Ectodermal cell (in vitro differentiated cells): ENCODE results near the gene ROR1.

Experiments used
- H3K27ac ChIP-seq: 2 replicates; pipeline ENCODE4 v1.7.0; 2013; ENCODE audit warnings: mild to moderate bottlenecking, low read depth, low read length; ENCODE audit not compliant: insufficient read depth, poor library complexity, severe bottlenecking
- H3K27me3 ChIP-seq: 2 replicates; pipeline ENCODE4 v1.7.0; 2013; ENCODE audit warnings: mild to moderate bottlenecking, low read length; ENCODE audit not compliant: insufficient read depth, control insufficient read depth, poor library complexity, severe bottlenecking
- H3K36me3 ChIP-seq: one replicate; pipeline ENCODE4 v1.7.0; 2013; ENCODE audit warnings: low read length; ENCODE audit not compliant: control insufficient read depth, insufficient read depth
- H3K4me1 ChIP-seq: one replicate; pipeline ENCODE4 v1.7.0; 2013; ENCODE audit warnings: low read length; ENCODE audit not compliant: control insufficient read depth, insufficient read depth
- H3K4me3 ChIP-seq: 2 replicates; pipeline ENCODE4 v1.7.0; 2013; ENCODE audit warnings: low read depth, low read length, control low read depth; ENCODE audit not compliant: insufficient read depth
- H3K9me3 ChIP-seq: 2 replicates; pipeline ENCODE4 v1.7.0; 2013; ENCODE audit warnings: mild to moderate bottlenecking, low read length, moderate library complexity; ENCODE audit not compliant: control insufficient read depth
- WGBS, 2 experiments: methylation state at CpG; one replicate each; pipeline ENCODE4 v1.1.7; 2013; ENCODE audit warnings: missing lambda C conversion rate in 2 of 2; 5-methylcytosine and 5-hydroxymethylcytosine counted together

ROR1 gene

GRCh38 chr1:63888984-63889383 lies 115.2 kb downstream of the ROR1 start:
- Histone ChIP-seq H3K36me3 (no peaks in the 10 kb centered on the region), H3K27ac (no peak overlapping the region)
- WGBS, 2 experiments: 95 to 97% methylated on average over 1 of the region's 1 CpG

GRCh38 chr1:63890468-63890867 lies 116.7 kb downstream of the ROR1 start:
- Histone ChIP-seq H3K36me3 (no peaks in the 10 kb centered on the region), H3K27ac (no peak overlapping the region), H3K4me3 (no peak overlapping the region), H3K9me3 (no peaks in the 10 kb centered on the region), H3K4me1 (peaks cover 11% of the 10 kb centered on the region), H3K27me3 (no peaks in the 10 kb centered on the region)

More at GRCh38 chr1:63888984-63889383, 115.2 kb downstream of the ROR1 start:
- peaks cover 16% of the 10 kb centered on the region for H3K4me1 ChIP-seq
- H3K27me3 ChIP-seq: no peaks in the 10 kb centered on the region
- H3K4me3 ChIP-seq: no peak overlapping the region
- no peaks in the 10 kb centered on the region for H3K9me3 ChIP-seq

DNA sequence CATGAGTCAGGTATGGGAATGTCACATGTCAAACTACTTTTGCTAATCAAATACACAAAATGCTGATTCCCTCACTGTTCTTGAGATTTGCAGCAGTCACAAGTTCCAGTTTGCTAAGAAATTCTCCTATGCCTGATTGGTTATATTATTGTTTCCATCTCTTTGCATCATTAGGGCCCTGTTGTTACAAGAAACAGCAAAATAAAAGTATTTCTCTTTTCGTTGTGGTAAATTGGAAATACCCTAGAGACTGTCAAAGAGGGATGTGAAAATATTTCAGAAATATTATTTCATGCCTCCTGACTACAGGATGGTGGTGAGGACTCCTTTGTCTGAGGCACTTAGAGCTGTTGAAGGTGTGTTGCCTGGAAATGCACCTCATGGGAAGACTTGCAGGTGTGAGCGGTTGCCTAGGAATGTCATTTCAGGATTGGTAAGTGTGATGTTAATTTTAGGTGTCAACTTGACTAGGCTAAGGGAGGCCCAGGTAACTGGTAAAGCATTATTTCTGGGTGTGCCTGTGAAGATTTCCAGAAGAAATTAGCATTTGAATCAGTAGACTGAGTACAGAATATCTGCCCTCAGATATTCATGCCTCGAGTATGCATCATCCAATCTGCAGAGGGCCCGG lies 117.4 kb downstream of the ROR1 start:
- Histone ChIP-seq H3K4me3 (no peak overlapping the region), H3K9me3 (no peaks in the 10 kb centered on the region), H3K27me3 (no peaks in the 10 kb centered on the region), H3K36me3 (no peaks in the 10 kb centered on the region), H3K27ac (no peak overlapping the region), H3K4me1 (peaks cover 11% of the 10 kb centered on the region)
- 93 to 94% methylated on average over 4 of the region's 4 CpGs for WGBS, 2 experiments

GRCh38 chr1:63892632-63893395 lies 119.0 kb downstream of the ROR1 start:
- H3K36me3 ChIP-seq: no peaks in the 10 kb centered on the region
- no peaks in the 10 kb centered on the region for H3K27me3 ChIP-seq
- peaks cover 11% of the 10 kb centered on the region for H3K4me1 ChIP-seq
- no peak overlapping the region for H3K4me3 ChIP-seq
- H3K27ac ChIP-seq: peak overlapping the region; percentile 5
- WGBS, 2 experiments: 92 to 93% methylated on average over 8 of the region's 8 CpGs
- no peaks in the 10 kb centered on the region for H3K9me3 ChIP-seq

DNA sequence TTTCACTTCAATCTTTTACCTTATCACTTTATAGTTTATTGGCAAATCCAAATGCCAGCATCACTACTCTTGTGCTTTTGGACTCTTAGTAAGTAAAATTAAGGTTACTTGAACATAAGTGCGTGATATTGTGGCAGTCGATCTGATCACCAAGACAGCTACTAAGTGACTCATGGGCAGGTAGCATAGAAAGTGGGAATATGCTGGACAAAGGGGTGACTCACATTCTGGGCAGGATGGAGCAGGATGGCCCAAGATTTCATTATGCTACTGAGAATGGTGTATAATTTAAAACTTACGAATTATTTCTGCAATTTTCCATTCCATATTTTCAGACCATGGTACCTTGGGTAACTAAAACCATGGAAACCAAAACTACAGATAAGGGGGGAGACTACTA lies 120.2 kb downstream of the ROR1 start:
- H3K27me3 ChIP-seq: no peaks in the 10 kb centered on the region
- peaks cover 11% of the 10 kb centered on the region for H3K4me1 ChIP-seq
- H3K36me3 ChIP-seq: no peaks in the 10 kb centered on the region
- WGBS, 2 experiments: 88 to 98% methylated on average over 2 to 3 of the region's 3 CpGs
- H3K27ac ChIP-seq: no peak overlapping the region
- H3K9me3 ChIP-seq: no peaks in the 10 kb centered on the region
- H3K4me3 ChIP-seq: no peak overlapping the region

GRCh38 chr1:63894627-63895265 lies 120.9 kb downstream of the ROR1 start:
- Histone ChIP-seq H3K4me3 (no peak overlapping the region), H3K27ac (no peak overlapping the region), H3K27me3 (no peaks in the 10 kb centered on the region), H3K36me3 (no peaks in the 10 kb centered on the region), H3K4me1 (peaks cover 11% of the 10 kb centered on the region), H3K9me3 (no peaks in the 10 kb centered on the region)
- WGBS, 2 experiments: 88 to 93% methylated on average over 2 to 3 of the region's 3 CpGs

- H3K4me1 ChIP-seq: peaks cover 11% of the 10 kb centered on the region
- WGBS, 2 experiments: 86 to 96% methylated on average over 1 to 2 of the region's 2 CpGs
- H3K36me3 ChIP-seq: no peaks in the 10 kb centered on the region
- H3K9me3 ChIP-seq: no peaks in the 10 kb centered on the region
- H3K27me3 ChIP-seq: no peaks in the 10 kb centered on the region
- no peak overlapping the region for H3K4me3 ChIP-seq
- no peak overlapping the region for H3K27ac ChIP-seq
These were observed 122.9 kb downstream of the ROR1 start for GRCh38 chr1:63896755-63897154.

DNA sequence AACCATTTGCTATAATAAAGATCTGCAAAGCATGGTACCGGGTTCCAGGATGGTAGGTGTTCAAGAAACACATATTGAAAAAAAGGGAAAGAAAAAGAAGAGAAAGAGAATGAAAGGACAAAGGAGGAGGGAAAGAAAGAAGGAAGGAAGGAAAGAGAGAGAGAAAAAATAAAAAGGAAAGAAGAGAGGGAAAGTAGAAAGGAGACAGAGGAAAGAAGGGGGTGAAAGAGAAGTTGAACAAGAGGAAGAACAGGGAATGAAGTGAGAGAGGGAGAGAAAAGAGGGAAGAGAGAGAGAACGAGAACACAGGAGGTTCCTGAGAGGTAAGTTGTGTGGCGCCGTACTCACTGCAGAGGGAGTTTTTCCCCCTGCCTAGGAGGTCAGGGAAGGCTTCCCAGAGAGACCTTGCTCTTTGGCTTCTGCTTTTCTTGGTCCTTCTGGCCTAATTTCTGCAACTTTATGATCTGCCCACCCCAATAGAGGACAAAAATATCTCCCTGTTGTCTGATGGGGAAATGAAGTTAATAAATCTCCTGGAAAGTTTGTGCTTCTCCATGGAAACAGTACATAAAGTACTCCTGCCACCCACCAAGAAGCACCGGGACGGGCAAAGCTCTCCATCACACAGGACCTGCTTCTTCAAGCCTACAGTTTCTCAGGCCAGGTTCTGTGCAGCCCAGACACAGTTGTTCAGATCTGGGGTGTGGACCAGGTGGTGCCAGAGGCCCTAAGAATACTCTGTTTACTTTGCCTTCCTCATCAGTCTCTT lies 124.8 kb downstream of the ROR1 start:
- no peaks in the 10 kb centered on the region for H3K36me3 ChIP-seq
- H3K4me3 ChIP-seq: no peak overlapping the region
- 90 to 92% methylated on average over 6 of the region's 6 CpGs for WGBS, 2 experiments
- no peaks in the 10 kb centered on the region for H3K4me1 ChIP-seq
- no peaks in the 10 kb centered on the region for H3K9me3 ChIP-seq
- no peaks in the 10 kb centered on the region for H3K27me3 ChIP-seq
- no peak overlapping the region for H3K27ac ChIP-seq

DNA sequence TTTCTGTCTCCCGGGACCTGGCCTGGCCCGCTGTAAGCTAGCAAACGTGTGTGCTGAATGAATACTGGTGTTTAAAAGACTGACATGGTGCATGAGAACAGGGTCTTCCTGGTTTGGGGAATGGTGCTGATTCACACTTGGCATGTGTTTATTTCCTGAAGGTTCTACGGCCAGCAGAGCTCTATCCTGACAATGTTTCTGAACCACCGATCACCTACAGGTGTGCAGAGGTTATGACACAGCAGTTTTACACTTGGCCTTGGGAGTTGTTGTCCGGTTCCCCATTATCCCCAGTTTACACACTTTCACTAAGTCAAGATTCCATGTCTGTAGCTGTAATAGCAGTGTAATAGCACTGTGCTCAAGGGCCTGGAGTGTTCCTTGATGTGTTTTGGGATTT lies 127.3 kb downstream of the ROR1 start:
- no peaks in the 10 kb centered on the region for H3K9me3 ChIP-seq
- H3K4me3 ChIP-seq: no peak overlapping the region
- H3K4me1 ChIP-seq: no peaks in the 10 kb centered on the region
- H3K27me3 ChIP-seq: no peaks in the 10 kb centered on the region
- no peaks in the 10 kb centered on the region for H3K36me3 ChIP-seq
- H3K27ac ChIP-seq: no peak overlapping the region
- 94 to 96% methylated on average over 6 of the region's 6 CpGs for WGBS, 2 experiments
